Ishikawa (cell line): Measurements from ENCODE around the gene SEMA3G.

Experiments used
- MAX ChIP-seq: IDR thresholded peaks from 2 replicates; pipeline ENCODE4 v1.6.1; 2012
- RAD21 ChIP-seq: IDR thresholded peaks from 2 replicates; pipeline ENCODE4 v1.6.1; 2012; ENCODE audit warnings: low read depth
- REST ChIP-seq: IDR thresholded peaks from 2 replicates; pipeline ENCODE4 v1.6.1; 2012; ENCODE audit warnings: low read depth, mild to moderate bottlenecking
- TAF1 ChIP-seq: IDR thresholded peaks from 2 replicates; pipeline ENCODE4 v1.6.1; 2012; ENCODE audit warnings: low read depth, mild to moderate bottlenecking
- TCF12 ChIP-seq: IDR thresholded peaks from 2 replicates; pipeline ENCODE4 v1.6.1; 2012; ENCODE audit warnings: low read depth
- USF1 ChIP-seq: IDR thresholded peaks from 2 replicates; pipeline ENCODE4 v1.6.1; 2012

GRCh38 chr3:52431459-52432223, 13.3 kb downstream of the SEMA3G start:
- no peak for TF ChIP-seq TCF12
- TF ChIP-seq USF1: no peak
- TF ChIP-seq TAF1: no peak
- TF ChIP-seq REST: no peak
- TF ChIP-seq MAX: no peak
- no peak for TF ChIP-seq RAD21
